NB4 (cell line): ENCODE results near the gene SELENOM.
"Not testable (repeated sequence)": the region's sequence is repeated elsewhere in the genome, so short reads cannot be mapped to it uniquely, and the experiment has no call there.

Source experiments
- DNase-seq: peaks from one replicate; pipeline ENCODE4 v3.0.0; 2010; ENCODE audit warnings: low read depth
- H3K4me3 ChIP-seq: one replicate; pipeline ENCODE4 v1.5.1; 2011; ENCODE audit warnings: mild to moderate bottlenecking, low read depth, low read length, moderate library complexity
- MYC ChIP-seq: IDR thresholded peaks from 2 replicates; pipeline ENCODE4 v1.6.1; 2011; ENCODE audit warnings: low read depth, low read length
- POLR2A ChIP-seq: IDR thresholded peaks from 2 replicates; pipeline ENCODE4 v1.6.1; 2011; ENCODE audit warnings: mild to moderate bottlenecking; ENCODE audit not compliant: insufficient read length; ENCODE audit errors: extremely low read depth
- TF ChIP-seq, protein P1 (sequence below): IDR thresholded peaks from 2 replicates; pipeline ENCODE4 v1.6.1; 2011; ENCODE audit warnings: low read depth, low read length
- TF ChIP-seq, protein P2 (sequence below): IDR thresholded peaks from one replicate; pipeline ENCODE4 v1.5.1; 2012; ENCODE audit warnings: low read depth, low read length

The SELENOM gene

GRCh38 chr22:31118046-31118820 lies 10.9 kb upstream of the SELENOM start:
- DNase-seq = no peak
- no peak overlapping the region for H3K4me3 ChIP-seq
- TF ChIP-seq POLR2A (no peak), MYC (no peak)
- TF ChIP-seq, protein P1, sequence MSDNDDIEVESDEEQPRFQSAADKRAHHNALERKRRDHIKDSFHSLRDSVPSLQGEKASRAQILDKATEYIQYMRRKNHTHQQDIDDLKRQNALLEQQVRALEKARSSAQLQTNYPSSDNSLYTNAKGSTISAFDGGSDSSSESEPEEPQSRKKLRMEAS = no peak
- TF ChIP-seq, protein P2, sequence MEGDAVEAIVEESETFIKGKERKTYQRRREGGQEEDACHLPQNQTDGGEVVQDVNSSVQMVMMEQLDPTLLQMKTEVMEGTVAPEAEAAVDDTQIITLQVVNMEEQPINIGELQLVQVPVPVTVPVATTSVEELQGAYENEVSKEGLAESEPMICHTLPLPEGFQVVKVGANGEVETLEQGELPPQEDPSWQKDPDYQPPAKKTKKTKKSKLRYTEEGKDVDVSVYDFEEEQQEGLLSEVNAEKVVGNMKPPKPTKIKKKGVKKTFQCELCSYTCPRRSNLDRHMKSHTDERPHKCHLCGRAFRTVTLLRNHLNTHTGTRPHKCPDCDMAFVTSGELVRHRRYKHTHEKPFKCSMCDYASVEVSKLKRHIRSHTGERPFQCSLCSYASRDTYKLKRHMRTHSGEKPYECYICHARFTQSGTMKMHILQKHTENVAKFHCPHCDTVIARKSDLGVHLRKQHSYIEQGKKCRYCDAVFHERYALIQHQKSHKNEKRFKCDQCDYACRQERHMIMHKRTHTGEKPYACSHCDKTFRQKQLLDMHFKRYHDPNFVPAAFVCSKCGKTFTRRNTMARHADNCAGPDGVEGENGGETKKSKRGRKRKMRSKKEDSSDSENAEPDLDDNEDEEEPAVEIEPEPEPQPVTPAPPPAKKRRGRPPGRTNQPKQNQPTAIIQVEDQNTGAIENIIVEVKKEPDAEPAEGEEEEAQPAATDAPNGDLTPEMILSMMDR = no peak

- H3K4me3 ChIP-seq, DNase-seq: not testable (repeated sequence)
These were observed 5.3 kb upstream of the SELENOM start for GRCh38 chr22:31112547-31113091.

DNA sequence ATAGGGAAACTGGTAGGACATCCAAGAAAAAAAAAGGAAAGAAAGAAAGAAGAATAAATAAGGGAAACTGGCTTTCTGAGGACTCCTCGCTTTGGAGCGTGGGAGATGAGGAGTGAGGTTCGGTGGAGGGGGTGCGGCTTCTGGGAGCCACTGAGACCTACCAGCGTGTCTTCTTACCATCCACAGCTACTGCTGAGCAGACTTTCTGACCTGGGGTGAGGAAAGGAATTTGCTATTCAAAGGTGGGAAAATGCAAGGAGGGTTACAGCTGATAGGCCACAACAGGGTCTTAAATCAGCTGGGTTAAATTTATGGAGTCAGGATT lies 488 bp upstream of the SELENOM start:
- peak overlapping the region; percentile 39 for H3K4me3 ChIP-seq
- TF ChIP-seq, protein P1 = no peak
- TF ChIP-seq MYC = no peak
- TF ChIP-seq, protein P2 = no peak
- no peak for TF ChIP-seq POLR2A
- no peak for DNase-seq

GRCh38 chr22:31106731-31107177 lies 614 bp downstream of the SELENOM start:
- no peak for TF ChIP-seq MYC
- TF ChIP-seq, protein P2 = no peak
- no peak for TF ChIP-seq POLR2A
- TF ChIP-seq, protein P1 = no peak
- H3K4me3 ChIP-seq = no peak overlapping the region
- no peak for DNase-seq

DNA sequence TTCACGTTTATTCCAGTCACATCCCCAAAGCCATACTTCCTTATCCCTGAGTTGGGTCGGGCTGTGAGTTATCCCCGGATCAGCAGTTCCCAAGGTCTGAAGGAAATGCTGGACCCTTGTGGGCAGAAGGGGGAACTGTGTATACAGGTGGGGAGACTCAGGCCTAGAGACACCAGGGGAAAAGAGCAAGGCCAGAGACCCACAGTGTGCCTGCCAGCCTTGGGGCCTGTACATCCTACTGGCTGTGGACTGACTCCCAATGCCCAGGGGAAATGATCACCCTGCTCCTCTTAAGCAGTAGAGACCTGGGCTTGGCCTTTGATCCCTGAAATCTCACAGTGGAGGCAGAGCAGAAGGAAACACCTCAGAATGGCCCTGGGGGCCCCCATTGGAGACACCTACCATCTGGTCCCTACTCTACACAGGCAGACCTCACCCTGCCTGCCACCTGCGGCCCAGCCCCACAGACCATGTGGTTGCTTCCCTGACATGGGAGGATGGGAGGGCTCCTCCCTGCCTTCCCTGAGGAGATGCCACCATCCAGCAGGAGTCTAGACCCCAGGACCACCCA lies 1.3 kb downstream of the SELENOM start:
- TF ChIP-seq MYC = no peak
- H3K4me3 ChIP-seq = no peak overlapping the region

DNA sequence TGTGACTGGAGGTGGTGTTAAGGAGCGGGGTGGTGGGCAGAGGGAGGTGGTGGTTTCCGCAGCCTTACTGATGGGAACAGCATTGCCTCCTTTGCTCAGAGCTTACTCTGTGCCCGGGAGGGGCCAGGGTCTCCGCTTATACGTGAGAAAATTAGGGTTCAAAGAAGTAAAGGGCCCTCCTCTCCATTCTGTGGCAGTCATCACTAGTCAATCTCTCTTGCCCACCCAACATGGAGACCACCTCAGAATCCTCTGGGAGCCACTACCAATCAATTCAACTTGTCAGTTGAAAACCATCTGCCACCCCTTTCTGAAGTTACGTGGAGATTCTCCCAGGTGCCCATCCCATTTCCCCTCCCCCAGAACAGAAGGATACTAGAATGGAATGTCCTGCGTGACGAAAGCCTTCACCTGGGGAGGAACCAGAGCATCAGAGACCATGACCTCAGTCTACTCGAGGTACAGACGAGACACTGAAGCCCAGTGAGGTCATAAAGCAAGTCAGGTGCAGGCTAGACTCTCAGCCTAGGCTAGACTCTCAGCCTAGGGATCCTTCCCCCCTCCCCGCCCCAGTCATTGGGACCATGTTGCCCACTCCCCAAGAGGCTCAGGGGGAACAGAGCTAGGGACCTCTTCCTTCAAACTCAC lies 2.0 kb downstream of the SELENOM start:
- DNase-seq = no peak
- no peak overlapping the region for H3K4me3 ChIP-seq
- TF ChIP-seq, protein P1 = no peak
- TF ChIP-seq MYC (no peak), POLR2A (no peak)
- TF ChIP-seq, protein P2 = no peak

More for the DNA sequence above, 1.3 kb downstream of the SELENOM start:
- DNase-seq = no peak
